Fibroblast of pulmonary artery (primary cell): ENCODE results near the gene PLA2G4E.

Experiments used
- DNase-seq: peaks from one replicate; pipeline ENCODE4 v3.0.0-alpha.2; 2010; ENCODE audit warnings: low read depth
- H3K4me3 ChIP-seq: replicated peaks from 2 replicates; pipeline ENCODE4 v1.5.1; 2011; ENCODE audit warnings: low read depth, mild to moderate bottlenecking, control low read depth, low read length, moderate library complexity
- CTCF ChIP-seq: IDR thresholded peaks from 2 replicates; pipeline ENCODE4 v1.5.1; 2011; ENCODE audit warnings: mild to moderate bottlenecking, control low read depth, low read length, inconsistent platforms; ENCODE audit errors: missing control alignments

The PLA2G4E gene

GRCh38 chr15:42018306-42019224 lies 2.3 kb downstream of the PLA2G4E start:
- no peak for TF ChIP-seq CTCF
- DNase-seq: no peak
- no peak overlapping the region for H3K4me3 ChIP-seq

- DNase-seq: no peak
These were observed 3.9 kb downstream of the PLA2G4E start for GRCh38 chr15:42016971-42017370.

DNA sequence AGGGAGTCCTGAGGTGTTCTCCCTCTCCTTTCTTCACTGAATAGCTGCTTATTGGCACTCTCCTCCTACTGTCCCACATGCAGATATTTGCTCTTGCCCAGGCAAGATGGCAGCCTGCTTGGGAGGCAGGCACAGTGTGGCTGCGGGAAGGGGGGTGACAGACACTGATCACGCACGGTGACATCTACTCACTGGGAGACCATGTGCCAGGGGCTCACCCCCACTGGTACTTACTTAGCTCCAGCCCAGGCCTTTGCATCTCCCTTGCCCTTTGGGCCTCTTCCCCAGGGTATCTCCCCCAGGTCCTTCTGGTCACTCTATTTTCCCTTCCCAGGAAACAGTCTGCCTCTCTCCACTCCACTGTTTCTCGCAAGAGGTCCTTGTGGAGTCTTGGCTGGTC lies 6.4 kb downstream of the PLA2G4E start:
- no peak overlapping the region for H3K4me3 ChIP-seq
- no peak for DNase-seq
- no peak for TF ChIP-seq CTCF

More at GRCh38 chr15:42016971-42017370, 3.9 kb downstream of the PLA2G4E start:
- H3K4me3 ChIP-seq: no peak overlapping the region
- no peak for TF ChIP-seq CTCF

- no peak for TF ChIP-seq CTCF
- DNase-seq: no peak
- no peak overlapping the region for H3K4me3 ChIP-seq
These were observed 7.8 kb downstream of the PLA2G4E start for GRCh38 chr15:42012928-42013482.

- DNase-seq: no peak
- no peak overlapping the region for H3K4me3 ChIP-seq
- TF ChIP-seq CTCF: no peak
These were observed 8.6 kb downstream of the PLA2G4E start for GRCh38 chr15:42012241-42012640.

DNA sequence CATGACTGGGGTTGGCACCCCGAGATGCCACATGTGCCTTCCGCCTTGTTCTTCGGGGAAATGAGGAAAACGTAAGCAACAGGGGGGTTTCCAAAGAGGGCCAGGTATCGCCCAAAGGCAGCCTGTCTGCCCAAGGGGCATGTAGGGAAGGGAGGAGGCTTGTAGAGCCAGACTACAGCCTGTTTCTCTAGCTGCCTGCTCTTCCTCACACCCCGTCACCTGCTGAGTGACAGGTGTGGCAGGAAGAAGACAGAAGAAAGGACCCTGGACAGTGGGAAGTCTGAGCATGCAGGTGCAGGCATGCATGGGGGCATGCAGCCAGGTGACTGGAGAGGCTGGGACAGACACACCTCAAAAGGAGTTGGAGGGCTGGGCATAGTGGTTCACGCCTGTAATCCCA lies 9.8 kb downstream of the PLA2G4E start:
- no peak for TF ChIP-seq CTCF
- no peak for DNase-seq
- no peak overlapping the region for H3K4me3 ChIP-seq
